Fibroblast of lung (primary cell): Measurements from ENCODE around the gene MTMR6. TPM values are rescaled to one million over a fixed set of nuclear protein-coding genes. Genes with fewer than 3 reads are reported as not detected.

Experiments
- DNase-seq, 2 donors: peaks; one replicate each; pipeline versions ENCODE4 v3.0.0 to v3.0.0-alpha.2; 2010; ENCODE audit warnings: low read depth in 2 of 2
- H2AFZ ChIP-seq: 2 replicates; pipeline ENCODE4 v1.5.1; 2012; ENCODE audit warnings: low read length, control low read depth, inconsistent platforms
- H3K27ac ChIP-seq: 2 replicates; pipeline ENCODE4 v1.5.1; 2011; ENCODE audit warnings: low read length, control low read depth; ENCODE audit not compliant: insufficient read depth
- H3K27me3 ChIP-seq: 2 replicates; pipeline ENCODE4 v1.5.1; 2011; ENCODE audit warnings: mild to moderate bottlenecking, low read length; ENCODE audit not compliant: control insufficient read depth, insufficient read depth
- H3K36me3 ChIP-seq: 2 replicates; pipeline ENCODE4 v1.5.1; 2011; ENCODE audit warnings: low read length; ENCODE audit not compliant: control insufficient read depth, insufficient read depth
- H3K4me1 ChIP-seq: 2 replicates; pipeline ENCODE4 v1.5.1; 2011; ENCODE audit warnings: low read length; ENCODE audit not compliant: control insufficient read depth, insufficient read depth; ENCODE audit errors: extremely low read depth
- H3K4me2 ChIP-seq: 2 replicates; pipeline ENCODE4 v1.5.1; 2011; ENCODE audit warnings: low read length, control low read depth; ENCODE audit not compliant: insufficient read depth; ENCODE audit errors: extremely low read depth
- H3K4me3 ChIP-seq, 4 experiments: fragments of 200-600 bp in 1 of 4; sonication (generic) in 1 of 4; replicated peaks in 1 of 4; 2 replicates each; pipeline ENCODE4 v1.5.1; 2011 to 2016; ENCODE audit warnings: low read length in 4 of 4, low read depth in 3 of 4, mild to moderate bottlenecking in 3 of 4, control low read depth in 2 of 4, inconsistent platforms in 1 of 4, mixed read lengths in 1 of 4; ENCODE audit not compliant: insufficient read depth in 1 of 4; ENCODE audit errors: control extremely low read depth in 1 of 4
- H3K79me2 ChIP-seq: 2 replicates; pipeline ENCODE4 v1.5.1; 2012; ENCODE audit warnings: mild to moderate bottlenecking, low read length, inconsistent platforms; ENCODE audit not compliant: control insufficient read depth, insufficient read depth
- H3K9ac ChIP-seq: 2 replicates; pipeline ENCODE4 v1.5.1; 2011; ENCODE audit warnings: mild to moderate bottlenecking, low read length, control low read depth; ENCODE audit not compliant: insufficient read depth
- H3K9me3 ChIP-seq: 2 replicates; pipeline ENCODE4 v1.5.1; 2012; ENCODE audit warnings: low read depth, low read length; ENCODE audit not compliant: control insufficient read depth, insufficient read depth
- H4K20me1 ChIP-seq: 2 replicates; pipeline ENCODE4 v1.5.1; 2011; ENCODE audit warnings: low read length; ENCODE audit not compliant: control insufficient read depth, insufficient read depth; ENCODE audit errors: extremely low read depth
- CTCF ChIP-seq, 2 donors: IDR thresholded peaks in 1 of 2; conservative IDR thresholded peaks in 1 of 2; 1 replicate in 1 of 2; 2 replicates in 1 of 2; pipeline ENCODE4 v1.5.1; 2011 to 2012; ENCODE audit warnings: low read length in 2 of 2, control low read depth in 1 of 2, inconsistent platforms in 1 of 2, low read depth in 1 of 2, mild to moderate bottlenecking in 1 of 2
- EZH2 ChIP-seq: IDR thresholded peaks from 2 replicates; pipeline ENCODE4 v1.5.1; 2012; ENCODE audit warnings: low read length, control low read depth, mild to moderate bottlenecking; ENCODE audit errors: missing control alignments
- polyA plus RNA-seq, 2 donors: library from polyadenylated mRNA; depleted of rRNA in 1 of 2; stranded (reverse) in 1 of 2; unstranded in 1 of 2; fragments of >200 nt; gene quantifications; 2 replicates each; pipeline ENCODE4 v1.2.1, GENCODE V29; 2011 to 2012; ENCODE audit warnings: missing spikeins in 1 of 2
- total RNA-seq: library from RNA; depleted of rRNA; stranded (reverse); fragments of >200 nt; gene quantifications from 2 replicates; pipeline ENCODE4 v1.2.1, GENCODE V29; 2014

MTMR6 gene
- total and polyA plus RNA-seq, 2 donors (not counting 1 experiment from before 2014, with no cell fraction given): 20.7 to 22.5 TPM

- H3K9ac ChIP-seq: no peak overlapping the region
- H4K20me1 ChIP-seq: no peaks in the 10 kb centered on the region
- no peak overlapping the region for H3K4me3 ChIP-seq
- peaks cover 19% of the 10 kb centered on the region for H3K79me2 ChIP-seq
- no peaks in the 10 kb centered on the region for H3K27me3 ChIP-seq
- TF ChIP-seq CTCF (conservative IDR thresholded peaks at IDR 0.05 in 1 of 2, IDR thresholded peaks at IDR 0.05 in 1 of 2; ENCODE audit: low read depth in 1 of 2, low read length in 2 of 2) (no peak), EZH2 (no peak)
- no peaks in the 10 kb centered on the region for H3K4me1 ChIP-seq
- DNase-seq: no peak
- no peak overlapping the region for H2AFZ ChIP-seq
- no peak overlapping the region for H3K4me2 ChIP-seq
- H3K27ac ChIP-seq: no peak overlapping the region
- H3K9me3 ChIP-seq: no peaks in the 10 kb centered on the region
- H3K36me3 ChIP-seq: peaks cover 4% of the 10 kb centered on the region
Measured at GRCh38 chr13:25310891-25311290, 23.6 kb upstream of the MTMR6 start.

GRCh38 chr13:25306671-25307464, 19.6 kb upstream of the MTMR6 start:
- H3K27me3 ChIP-seq: no peaks in the 10 kb centered on the region
- no peak for DNase-seq
- H3K27ac ChIP-seq: no peak overlapping the region
- H3K79me2 ChIP-seq: peaks cover 58% of the 10 kb centered on the region
- H4K20me1 ChIP-seq: no peaks in the 10 kb centered on the region
- H3K4me1 ChIP-seq: no peaks in the 10 kb centered on the region
- TF ChIP-seq EZH2 (no peak), CTCF (conservative IDR thresholded peaks at IDR 0.05 in 1 of 2, IDR thresholded peaks at IDR 0.05 in 1 of 2; ENCODE audit: low read depth in 1 of 2, low read length in 2 of 2) (no peak)
- no peak overlapping the region for H3K4me3 ChIP-seq
- H3K36me3 ChIP-seq: peaks cover 4% of the 10 kb centered on the region
- H3K9me3 ChIP-seq: no peaks in the 10 kb centered on the region
- no peak overlapping the region for H2AFZ ChIP-seq
- H3K9ac ChIP-seq: no peak overlapping the region
- H3K4me2 ChIP-seq: no peak overlapping the region

GRCh38 chr13:25302121-25302520, 14.8 kb upstream of the MTMR6 start:
- Histone ChIP-seq H4K20me1 (no peaks in the 10 kb centered on the region), H2AFZ (peak overlapping the region; percentile 63), H3K36me3 (peaks cover 2% of the 10 kb centered on the region), H3K4me3 (peak overlapping the region; percentile 68 to 95 (median 86)), H3K9me3 (no peaks in the 10 kb centered on the region), H3K27me3 (no peaks in the 10 kb centered on the region), H3K9ac (peak overlapping the region; percentile 95), H3K4me2 (peak overlapping the region; percentile 91), H3K27ac (peak overlapping the region; percentile 98), H3K79me2 (peaks cover 54% of the 10 kb centered on the region), H3K4me1 (no peaks in the 10 kb centered on the region)
- no peak for DNase-seq
- TF ChIP-seq EZH2 (no peak), CTCF (conservative IDR thresholded peaks at IDR 0.05 in 1 of 2, IDR thresholded peaks at IDR 0.05 in 1 of 2; ENCODE audit: low read depth in 1 of 2, low read length in 2 of 2) (no peak)
